Measurements from ENCODE around the gene ATP6V0C.

The ATP6V0C gene

DNA sequence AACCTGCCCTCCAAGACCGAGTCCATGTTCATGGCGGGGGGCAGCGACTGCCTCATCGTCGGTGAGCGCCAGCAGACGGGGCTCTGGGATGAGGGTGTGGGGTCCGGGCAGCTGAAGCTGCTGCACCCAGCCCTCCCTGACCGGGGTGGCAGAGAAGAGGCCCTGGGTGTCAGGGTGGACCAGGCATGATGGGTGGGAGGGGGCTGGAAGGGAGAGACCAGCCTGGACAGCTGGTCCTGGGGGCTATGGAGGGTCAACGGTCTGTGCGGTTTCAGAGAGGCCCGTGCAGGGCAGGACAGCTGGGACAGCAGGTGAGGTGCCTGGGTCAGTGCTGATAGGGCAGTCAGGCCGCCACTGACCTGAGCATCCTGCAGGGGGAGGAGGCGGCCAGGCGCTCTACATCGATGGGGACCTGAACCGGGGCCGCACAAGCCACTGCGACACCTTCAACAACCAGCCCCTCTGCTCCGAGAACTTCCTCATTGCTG is 13.3 kb upstream of the ATP6V0C start:
- no peaks in the 10 kb centered on the region for H3K4me1 ChIP-seq (ENCODE audit: low read depth, poor library complexity, severe bottlenecking)
- H4K20me1 ChIP-seq (ENCODE audit: insufficient read depth): no peaks in the 10 kb centered on the region
- H3K36me3 ChIP-seq (ENCODE audit: insufficient read depth): no peaks in the 10 kb centered on the region
- no peak overlapping the region for H3K9ac ChIP-seq
- no peak overlapping the region for H3K4me3 ChIP-seq (IDR thresholded peaks at IDR 0.05; ENCODE audit: insufficient read depth, low read depth, low read length)
- TF ChIP-seq, protein P1, sequence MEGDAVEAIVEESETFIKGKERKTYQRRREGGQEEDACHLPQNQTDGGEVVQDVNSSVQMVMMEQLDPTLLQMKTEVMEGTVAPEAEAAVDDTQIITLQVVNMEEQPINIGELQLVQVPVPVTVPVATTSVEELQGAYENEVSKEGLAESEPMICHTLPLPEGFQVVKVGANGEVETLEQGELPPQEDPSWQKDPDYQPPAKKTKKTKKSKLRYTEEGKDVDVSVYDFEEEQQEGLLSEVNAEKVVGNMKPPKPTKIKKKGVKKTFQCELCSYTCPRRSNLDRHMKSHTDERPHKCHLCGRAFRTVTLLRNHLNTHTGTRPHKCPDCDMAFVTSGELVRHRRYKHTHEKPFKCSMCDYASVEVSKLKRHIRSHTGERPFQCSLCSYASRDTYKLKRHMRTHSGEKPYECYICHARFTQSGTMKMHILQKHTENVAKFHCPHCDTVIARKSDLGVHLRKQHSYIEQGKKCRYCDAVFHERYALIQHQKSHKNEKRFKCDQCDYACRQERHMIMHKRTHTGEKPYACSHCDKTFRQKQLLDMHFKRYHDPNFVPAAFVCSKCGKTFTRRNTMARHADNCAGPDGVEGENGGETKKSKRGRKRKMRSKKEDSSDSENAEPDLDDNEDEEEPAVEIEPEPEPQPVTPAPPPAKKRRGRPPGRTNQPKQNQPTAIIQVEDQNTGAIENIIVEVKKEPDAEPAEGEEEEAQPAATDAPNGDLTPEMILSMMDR (conservative IDR thresholded peaks at IDR 0.05; ENCODE audit: low read depth, low read length): no peak
- no peak overlapping the region for H3K27ac ChIP-seq
- H3K4me2 ChIP-seq: no peak overlapping the region
- no peak overlapping the region for H2AFZ ChIP-seq (ENCODE audit: low read depth)
- H3K27me3 ChIP-seq (ENCODE audit: insufficient read depth, low read depth): no peaks in the 10 kb centered on the region
- no peaks in the 10 kb centered on the region for H3K79me2 ChIP-seq (ENCODE audit: insufficient read depth, low read depth)

DNA sequence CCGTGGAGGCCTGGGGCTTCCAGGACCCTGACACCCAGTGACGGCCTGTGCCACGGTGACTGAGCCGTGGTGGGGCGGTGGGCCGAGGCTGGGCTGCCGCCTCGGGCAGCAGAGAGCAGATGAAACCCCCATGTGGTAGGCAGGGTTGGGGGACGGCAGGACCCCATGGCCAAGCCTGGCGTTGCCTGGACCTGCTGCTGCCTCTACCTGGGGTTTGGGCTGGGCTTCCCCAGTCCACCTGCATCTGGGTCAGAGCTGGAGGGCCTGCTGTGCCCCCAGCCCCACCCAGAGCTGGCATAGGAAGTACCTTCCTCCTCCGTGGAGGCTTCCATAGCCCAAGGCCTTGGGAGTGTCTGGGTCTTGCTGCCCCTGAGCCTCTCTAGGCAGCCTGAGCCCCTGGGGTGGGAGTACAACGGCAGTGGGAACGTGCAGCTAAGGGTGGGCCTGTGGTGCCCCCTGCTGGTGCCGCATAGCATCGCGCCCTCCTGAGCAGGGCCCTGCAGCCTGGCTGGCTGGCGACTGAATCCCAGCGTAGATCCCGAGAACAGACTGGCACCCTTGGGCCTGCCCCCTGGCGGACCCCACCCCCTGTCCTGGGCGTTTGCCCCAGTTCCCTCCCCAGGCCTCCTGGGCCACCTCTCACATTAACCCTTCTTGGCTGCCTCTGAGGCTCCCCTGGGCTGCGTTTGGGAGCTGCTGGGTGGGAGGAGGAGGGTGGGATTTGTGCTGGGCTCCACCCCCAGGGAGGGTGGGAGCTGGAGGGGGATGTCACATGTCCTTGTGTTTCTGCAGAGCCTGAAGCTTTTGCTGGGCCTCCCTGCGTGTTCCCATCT is 12.6 kb upstream of the ATP6V0C start:
- TF ChIP-seq, protein P1 (conservative IDR thresholded peaks at IDR 0.05; ENCODE audit: low read depth, low read length): peak; percentile 96
- Histone ChIP-seq H3K4me2 (no peak overlapping the region), H3K4me1 (ENCODE audit: low read depth, poor library complexity, severe bottlenecking) (no peaks in the 10 kb centered on the region)

DNA sequence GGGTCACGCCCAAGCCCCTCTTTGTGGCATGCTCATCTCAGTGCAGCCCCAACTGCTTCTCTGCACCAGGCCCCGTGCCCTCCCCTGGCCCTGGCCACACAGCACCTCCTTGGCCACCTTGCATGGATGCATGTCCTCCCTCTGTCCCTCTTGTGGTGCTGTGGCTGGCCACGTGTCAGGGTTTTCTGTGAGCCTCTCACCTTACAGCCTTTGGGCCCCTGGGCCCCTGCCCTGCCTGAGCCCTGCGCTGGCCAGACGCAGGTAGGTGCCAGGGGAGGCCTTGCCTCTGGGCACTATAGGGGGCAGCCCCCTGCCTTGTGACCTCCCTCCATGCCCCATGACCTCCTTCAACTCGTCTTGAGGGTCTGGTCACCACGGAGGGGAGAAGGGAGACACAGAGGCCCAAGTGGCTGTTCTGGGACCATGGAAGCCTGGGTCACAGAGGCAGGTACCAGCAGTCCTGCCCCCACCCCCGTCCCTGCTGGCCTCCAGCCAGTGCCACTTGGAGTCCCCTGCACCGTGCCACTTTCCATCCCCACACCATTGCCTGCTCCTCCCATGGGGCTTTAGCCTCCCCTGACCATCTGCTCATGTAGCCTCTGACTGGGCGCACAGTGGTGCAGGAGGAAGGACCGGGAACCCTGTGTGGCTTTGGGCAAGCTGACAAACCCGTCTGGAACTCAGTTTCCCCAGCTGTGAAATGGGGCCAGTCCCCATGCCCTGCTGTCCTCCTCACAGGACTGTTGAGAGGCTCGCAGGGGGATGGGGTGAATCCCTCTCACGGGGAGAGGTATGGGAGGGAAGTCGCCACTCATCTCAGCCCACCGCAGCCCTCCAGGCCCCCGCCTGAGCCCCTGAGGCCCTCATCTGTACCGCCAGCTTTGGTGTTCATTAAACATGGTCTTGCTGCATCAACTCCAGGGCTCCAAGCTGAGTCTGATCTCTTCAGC is 11.5 kb upstream of the ATP6V0C start:
- Histone ChIP-seq H3K9ac (no peak overlapping the region), H3K79me2 (ENCODE audit: insufficient read depth, low read depth) (no peaks in the 10 kb centered on the region), H3K27ac (no peak overlapping the region), H3K4me1 (ENCODE audit: low read depth, poor library complexity, severe bottlenecking) (no peaks in the 10 kb centered on the region), H3K36me3 (ENCODE audit: insufficient read depth) (no peaks in the 10 kb centered on the region), H3K27me3 (ENCODE audit: insufficient read depth, low read depth) (no peaks in the 10 kb centered on the region), H4K20me1 (ENCODE audit: insufficient read depth) (no peaks in the 10 kb centered on the region), H3K4me2 (no peak overlapping the region), H2AFZ (ENCODE audit: low read depth) (no peak overlapping the region), H3K4me3 (IDR thresholded peaks at IDR 0.05; ENCODE audit: insufficient read depth, low read depth, low read length) (no peak overlapping the region)
- TF ChIP-seq, protein P1 (conservative IDR thresholded peaks at IDR 0.05; ENCODE audit: low read depth, low read length): no peak

More for the DNA sequence above, 12.6 kb upstream of the ATP6V0C start:
- no peak overlapping the region for H3K27ac ChIP-seq
- no peaks in the 10 kb centered on the region for H3K27me3 ChIP-seq (ENCODE audit: insufficient read depth, low read depth)
- no peaks in the 10 kb centered on the region for H4K20me1 ChIP-seq (ENCODE audit: insufficient read depth)
- no peak overlapping the region for H2AFZ ChIP-seq (ENCODE audit: low read depth)
- H3K4me3 ChIP-seq (IDR thresholded peaks at IDR 0.05; ENCODE audit: insufficient read depth, low read depth, low read length): no peak overlapping the region
- no peaks in the 10 kb centered on the region for H3K79me2 ChIP-seq (ENCODE audit: insufficient read depth, low read depth)
- H3K9ac ChIP-seq: no peak overlapping the region
- H3K36me3 ChIP-seq (ENCODE audit: insufficient read depth): no peaks in the 10 kb centered on the region

DNA sequence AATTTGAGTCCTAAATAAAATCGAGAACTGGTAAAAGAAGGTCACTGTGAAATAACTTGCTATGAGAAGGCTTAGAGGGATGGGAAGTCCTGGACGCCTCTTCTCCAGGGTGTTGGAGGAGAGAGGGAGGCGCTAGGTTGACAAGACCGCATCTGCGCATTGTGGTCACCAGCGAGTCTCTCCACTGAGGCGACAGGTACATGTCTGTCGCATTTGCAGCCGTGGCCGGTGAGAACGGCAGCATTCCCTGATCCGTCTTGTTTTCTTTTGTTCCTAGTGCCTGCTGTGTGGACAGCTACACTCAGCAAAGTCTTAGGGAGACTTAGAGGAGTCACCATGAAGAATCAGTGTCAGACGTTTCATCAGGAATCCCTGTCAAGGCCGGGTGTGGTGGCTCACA is 8.1 kb upstream of the ATP6V0C start:
- no peak overlapping the region for H3K4me3 ChIP-seq (IDR thresholded peaks at IDR 0.05; ENCODE audit: insufficient read depth, low read depth, low read length)
- H3K27me3 ChIP-seq (ENCODE audit: insufficient read depth, low read depth): no peaks in the 10 kb centered on the region
- no peak overlapping the region for H3K27ac ChIP-seq
- no peak overlapping the region for H3K9ac ChIP-seq
- TF ChIP-seq, protein P1 (conservative IDR thresholded peaks at IDR 0.05; ENCODE audit: low read depth, low read length): no peak
- H3K79me2 ChIP-seq (ENCODE audit: insufficient read depth, low read depth): no peaks in the 10 kb centered on the region
- H3K4me1 ChIP-seq (ENCODE audit: low read depth, poor library complexity, severe bottlenecking): peaks cover 16% of the 10 kb centered on the region
- H4K20me1 ChIP-seq (ENCODE audit: insufficient read depth): no peaks in the 10 kb centered on the region
- H3K36me3 ChIP-seq (ENCODE audit: insufficient read depth): no peaks in the 10 kb centered on the region
- no peak overlapping the region for H2AFZ ChIP-seq (ENCODE audit: low read depth)
- no peak overlapping the region for H3K4me2 ChIP-seq

Data from KMS-11 (cell line).